ENCODE results near the gene RPN2.

The RPN2 gene

GRCh38 chr20:37235065-37235464 is 55.9 kb downstream of the RPN2 start:
- Histone ChIP-seq H3K23ac (ENCODE audit: low read length in 2 of 2) (no peak overlapping the region), H3K36me3 (ENCODE audit: control insufficient read depth in 1 of 2, insufficient read depth in 2 of 2, low read depth in 1 of 2, low read length in 2 of 2) (peaks cover 50 to 98% of the 10 kb centered on the region in 2 experiments), H3K4me2 (ENCODE audit: low read length, poor library complexity, severe bottlenecking) (no peak overlapping the region), H2AFZ (ENCODE audit: low read depth, low read length) (no peak overlapping the region), H3K79me1 (replicated peaks; ENCODE audit: low read length, poor library complexity, severe bottlenecking) (peaks cover 14% of the 10 kb centered on the region), H3K4me1 (ENCODE audit: control insufficient read depth, insufficient read depth, low read depth, low read length) (no peaks in the 10 kb centered on the region), H2BK5ac (ENCODE audit: low read depth, low read length, poor library complexity, severe bottlenecking) (no peak overlapping the region), H3K9ac (ENCODE audit: low read length) (no peak overlapping the region), H3K4me3 (ENCODE audit: insufficient read depth in 1 of 2, low read depth in 1 of 2, low read length in 2 of 2) (no peak overlapping the region), H3K9me3 (ENCODE audit: control insufficient read depth, low read length) (no peaks in the 10 kb centered on the region), H4K8ac (ENCODE audit: low read length) (no peak overlapping the region), H3K27ac (ENCODE audit: low read length, poor library complexity, severe bottlenecking) (no peak overlapping the region), H4K91ac (ENCODE audit: low read length) (no peak overlapping the region), H2BK120ac (ENCODE audit: low read depth, low read length) (no peak overlapping the region), H2BK12ac (ENCODE audit: low read length in 2 of 2) (no peak overlapping the region), H3K4ac (ENCODE audit: low read depth in 1 of 2, low read length in 2 of 2) (no peak overlapping the region), H3K18ac (ENCODE audit: low read depth in 1 of 2, low read length in 2 of 2) (no peak overlapping the region), H3K27me3 (ENCODE audit: control insufficient read depth in 1 of 2, insufficient read depth in 1 of 2, low read length in 2 of 2) (no peaks in the 10 kb centered on the region), H2BK15ac (ENCODE audit: low read depth, poor library complexity, severe bottlenecking) (no peak overlapping the region), H3K14ac (ENCODE audit: low read length in 2 of 2) (no peak overlapping the region), H2AK5ac (ENCODE audit: low read length, severe bottlenecking) (no peak overlapping the region)
- DNase-seq = no peak
- 90% methylated on average over 6 of the region's 6 CpGs for WGBS

- H4K8ac ChIP-seq (ENCODE audit: low read length) = no peak overlapping the region
- no peak overlapping the region for H3K18ac ChIP-seq (ENCODE audit: low read depth in 1 of 2, low read length in 2 of 2)
- H3K4ac ChIP-seq (ENCODE audit: low read depth in 1 of 2, low read length in 2 of 2) = no peak overlapping the region
- peaks cover 51 to 98% of the 10 kb centered on the region in 2 experiments for H3K36me3 ChIP-seq (ENCODE audit: control insufficient read depth in 1 of 2, insufficient read depth in 2 of 2, low read depth in 1 of 2, low read length in 2 of 2)
- H3K9ac ChIP-seq (ENCODE audit: low read length) = no peak overlapping the region
- peaks cover 11% of the 10 kb centered on the region for H3K79me1 ChIP-seq (replicated peaks; ENCODE audit: low read length, poor library complexity, severe bottlenecking)
- no peak overlapping the region for H4K91ac ChIP-seq (ENCODE audit: low read length)
- H2AFZ ChIP-seq (ENCODE audit: low read depth, low read length) = no peak overlapping the region
- no peak overlapping the region for H3K4me3 ChIP-seq (ENCODE audit: insufficient read depth in 1 of 2, low read depth in 1 of 2, low read length in 2 of 2)
- H3K9me3 ChIP-seq (ENCODE audit: control insufficient read depth, low read length) = no peaks in the 10 kb centered on the region
- DNase-seq = no peak
- no peak overlapping the region for H3K4me2 ChIP-seq (ENCODE audit: low read length, poor library complexity, severe bottlenecking)
- H2BK15ac ChIP-seq (ENCODE audit: low read depth, poor library complexity, severe bottlenecking) = no peak overlapping the region
- H3K23ac ChIP-seq (ENCODE audit: low read length in 2 of 2) = no peak overlapping the region
- H3K4me1 ChIP-seq (ENCODE audit: control insufficient read depth, insufficient read depth, low read depth, low read length) = no peaks in the 10 kb centered on the region
- H3K27me3 ChIP-seq (ENCODE audit: control insufficient read depth in 1 of 2, insufficient read depth in 1 of 2, low read length in 2 of 2) = no peaks in the 10 kb centered on the region
- H3K14ac ChIP-seq (ENCODE audit: low read length in 2 of 2) = no peak overlapping the region
- 93% methylated on average over 4 of the region's 4 CpGs for WGBS
- no peak overlapping the region for H2BK12ac ChIP-seq (ENCODE audit: low read length in 2 of 2)
- H3K27ac ChIP-seq (ENCODE audit: low read length, poor library complexity, severe bottlenecking) = no peak overlapping the region
- H2BK120ac ChIP-seq (ENCODE audit: low read depth, low read length) = no peak overlapping the region
- H2AK5ac ChIP-seq (ENCODE audit: low read length, severe bottlenecking) = no peak overlapping the region
- no peak overlapping the region for H2BK5ac ChIP-seq (ENCODE audit: low read depth, low read length, poor library complexity, severe bottlenecking)
Observed at GRCh38 chr20:37236462-37236861, 57.3 kb downstream of the RPN2 start.

GRCh38 chr20:37237656-37238055 is 58.5 kb downstream of the RPN2 start:
- Histone ChIP-seq H3K4ac (ENCODE audit: low read depth in 1 of 2, low read length in 2 of 2) (no peak overlapping the region), H3K4me2 (ENCODE audit: low read length, poor library complexity, severe bottlenecking) (no peak overlapping the region), H2AK5ac (ENCODE audit: low read length, severe bottlenecking) (no peak overlapping the region), H2BK120ac (ENCODE audit: low read depth, low read length) (no peak overlapping the region), H3K4me1 (ENCODE audit: control insufficient read depth, insufficient read depth, low read depth, low read length) (no peaks in the 10 kb centered on the region), H3K4me3 (ENCODE audit: insufficient read depth in 1 of 2, low read depth in 1 of 2, low read length in 2 of 2) (no peak overlapping the region), H2BK12ac (ENCODE audit: low read length in 2 of 2) (no peak overlapping the region), H2BK5ac (ENCODE audit: low read depth, low read length, poor library complexity, severe bottlenecking) (no peak overlapping the region), H3K9ac (ENCODE audit: low read length) (no peak overlapping the region), H4K8ac (ENCODE audit: low read length) (no peak overlapping the region), H3K18ac (ENCODE audit: low read depth in 1 of 2, low read length in 2 of 2) (no peak overlapping the region), H3K23ac (ENCODE audit: low read length in 2 of 2) (no peak overlapping the region), H3K27me3 (ENCODE audit: control insufficient read depth in 1 of 2, insufficient read depth in 1 of 2, low read length in 2 of 2) (no peaks in the 10 kb centered on the region), H2AFZ (ENCODE audit: low read depth, low read length) (no peak overlapping the region), H3K36me3 (ENCODE audit: control insufficient read depth in 1 of 2, insufficient read depth in 2 of 2, low read depth in 1 of 2, low read length in 2 of 2) (peaks cover 52 to 98% of the 10 kb centered on the region in 2 experiments), H3K27ac (ENCODE audit: low read length, poor library complexity, severe bottlenecking) (no peak overlapping the region), H3K14ac (ENCODE audit: low read length in 2 of 2) (no peak overlapping the region), H4K91ac (ENCODE audit: low read length) (no peak overlapping the region), H2BK15ac (ENCODE audit: low read depth, poor library complexity, severe bottlenecking) (no peak overlapping the region), H3K9me3 (ENCODE audit: control insufficient read depth, low read length) (no peaks in the 10 kb centered on the region), H3K79me1 (replicated peaks; ENCODE audit: low read length, poor library complexity, severe bottlenecking) (peaks cover 7% of the 10 kb centered on the region)
- 95% methylated on average over 2 of the region's 5 CpGs for WGBS
- DNase-seq = no peak

- H2BK15ac ChIP-seq (ENCODE audit: low read depth, poor library complexity, severe bottlenecking) = no peak overlapping the region
- no peaks in the 10 kb centered on the region for H3K9me3 ChIP-seq (ENCODE audit: control insufficient read depth, low read length)
- no peaks in the 10 kb centered on the region for H3K4me1 ChIP-seq (ENCODE audit: control insufficient read depth, insufficient read depth, low read depth, low read length)
- H3K14ac ChIP-seq (ENCODE audit: low read length in 2 of 2) = no peak overlapping the region
- H4K91ac ChIP-seq (ENCODE audit: low read length) = no peak overlapping the region
- H3K79me1 ChIP-seq (replicated peaks; ENCODE audit: low read length, poor library complexity, severe bottlenecking) = peaks cover 7% of the 10 kb centered on the region
- H3K4me3 ChIP-seq (ENCODE audit: insufficient read depth in 1 of 2, low read depth in 1 of 2, low read length in 2 of 2) = no peak overlapping the region
- H2BK12ac ChIP-seq (ENCODE audit: low read length in 2 of 2) = no peak overlapping the region
- H3K9ac ChIP-seq (ENCODE audit: low read length) = no peak overlapping the region
- H2AK5ac ChIP-seq (ENCODE audit: low read length, severe bottlenecking) = no peak overlapping the region
- H2BK120ac ChIP-seq (ENCODE audit: low read depth, low read length) = no peak overlapping the region
- H3K36me3 ChIP-seq (ENCODE audit: control insufficient read depth in 1 of 2, insufficient read depth in 2 of 2, low read depth in 1 of 2, low read length in 2 of 2) = peaks cover 57 to 98% of the 10 kb centered on the region in 2 experiments
- no peak overlapping the region for H2AFZ ChIP-seq (ENCODE audit: low read depth, low read length)
- H3K4me2 ChIP-seq (ENCODE audit: low read length, poor library complexity, severe bottlenecking) = no peak overlapping the region
- no peaks in the 10 kb centered on the region for H3K27me3 ChIP-seq (ENCODE audit: control insufficient read depth in 1 of 2, insufficient read depth in 1 of 2, low read length in 2 of 2)
- no peak overlapping the region for H3K23ac ChIP-seq (ENCODE audit: low read length in 2 of 2)
- no peak overlapping the region for H3K27ac ChIP-seq (ENCODE audit: low read length, poor library complexity, severe bottlenecking)
- no peak overlapping the region for H2BK5ac ChIP-seq (ENCODE audit: low read depth, low read length, poor library complexity, severe bottlenecking)
- H4K8ac ChIP-seq (ENCODE audit: low read length) = no peak overlapping the region
- DNase-seq = no peak
- H3K18ac ChIP-seq (ENCODE audit: low read depth in 1 of 2, low read length in 2 of 2) = no peak overlapping the region
- H3K4ac ChIP-seq (ENCODE audit: low read depth in 1 of 2, low read length in 2 of 2) = no peak overlapping the region
- 98% methylated on average over 6 of the region's 6 CpGs for WGBS
Observed at GRCh38 chr20:37238426-37238825, 59.3 kb downstream of the RPN2 start.
